Stimulated activated naive B cell treated with anti-CD40 and anti-IgM and Interleukin-4, amounts not matched to agents 10 μg/mL and 1 μg/mL and 100 μg/mL, for 72 hours (primary cell): ENCODE data around the gene MSANTD1.

ENCODE experiments used
- ATAC-seq, 2 donors: fragments of 150-1000 bp; cut with Tn5 transposase; replicated peaks; 2 replicates each; pipeline ENCODE4 v1.10.0; 2021; ENCODE audit warnings: moderate library complexity in 1 of 2
- DNase-seq: peaks from one replicate; pipeline ENCODE4 v3.0.0; 2021
- H3K27ac Mint-ChIP-seq: one replicate; pipeline ENCODE4 v1.8.0; 2022; ENCODE audit warnings: mild to moderate bottlenecking, mixed read lengths
- H3K27me3 Mint-ChIP-seq, 2 donors: one replicate each; pipeline ENCODE4 v1.8.0; 2022; ENCODE audit warnings: mixed read lengths in 2 of 2
- H3K36me3 Mint-ChIP-seq, 2 donors: one replicate each; pipeline ENCODE4 v1.8.0; 2022; ENCODE audit warnings: mixed read lengths in 2 of 2, mild to moderate bottlenecking in 1 of 2
- H3K4me1 Mint-ChIP-seq, 2 donors: one replicate each; pipeline ENCODE4 v1.8.0; 2022; ENCODE audit warnings: mixed read lengths in 2 of 2, mild to moderate bottlenecking in 1 of 2
- H3K4me3 Mint-ChIP-seq, 2 donors: one replicate each; pipeline ENCODE4 v1.8.0; 2022; ENCODE audit warnings: mild to moderate bottlenecking in 2 of 2, mixed read lengths in 2 of 2, moderate library complexity in 1 of 2
- H3K9me3 Mint-ChIP-seq, 2 donors: one replicate each; pipeline ENCODE4 v1.8.0; 2022; ENCODE audit warnings: mixed read lengths in 2 of 2, mild to moderate bottlenecking in 1 of 2

The MSANTD1 gene

GRCh38 chr4:3244002-3244401 lies 5.0 kb upstream of the MSANTD1 start:
- Mint-ChIP-seq H3K4me1 (peaks cover 4 to 10% of the 10 kb centered on the region in 2 donors), H3K27ac (peak overlapping the region; percentile 85)

GRCh38 chr4:3244747-3245146 lies 4.2 kb upstream of the MSANTD1 start:
- peaks cover 4 to 10% of the 10 kb centered on the region in 2 donors for H3K4me1 Mint-ChIP-seq
- ATAC-seq (no peak), DNase-seq (no peak)
- no peaks in the 10 kb centered on the region for H3K27me3 Mint-ChIP-seq
- peaks cover 16 to 46% of the 10 kb centered on the region in 2 donors for H3K36me3 Mint-ChIP-seq
- H3K4me3 Mint-ChIP-seq, result no peak overlapping the region
- H3K27ac Mint-ChIP-seq, result peak overlapping the region; percentile 42
- no peaks in the 10 kb centered on the region for H3K9me3 Mint-ChIP-seq

More at GRCh38 chr4:3244002-3244401, 5.0 kb upstream of the MSANTD1 start:
- Mint-ChIP-seq H3K4me3 (no peak overlapping the region), H3K36me3 (peaks cover 18 to 43% of the 10 kb centered on the region in 2 donors), H3K27me3 (no peaks in the 10 kb centered on the region), H3K9me3 (no peaks in the 10 kb centered on the region)
- peak; percentile 13 to 20 for ATAC-seq
- no peak for DNase-seq

- Mint-ChIP-seq H3K9me3 (no peaks in the 10 kb centered on the region), H3K36me3 (peaks cover 16 to 49% of the 10 kb centered on the region in 2 donors), H3K4me3 (no peak overlapping the region), H3K27ac (no peak overlapping the region), H3K27me3 (no peaks in the 10 kb centered on the region), H3K4me1 (peaks cover 4 to 13% of the 10 kb centered on the region in 2 donors)
- ATAC-seq (peak; percentile 8 to 15), DNase-seq (no peak)
Measured at GRCh38 chr4:3245676-3246075, 3.3 kb upstream of the MSANTD1 start.

GRCh38 chr4:3246458-3247398 lies 2.2 kb upstream of the MSANTD1 start:
- Mint-ChIP-seq H3K36me3 (peaks cover 13 to 41% of the 10 kb centered on the region in 2 donors), H3K4me3 (no peak overlapping the region)

GRCh38 chr4:3247399-3248177 lies 1.4 kb upstream of the MSANTD1 start:
- ATAC-seq, result no peak
- H3K36me3 Mint-ChIP-seq, result peaks cover 13 to 36% of the 10 kb centered on the region in 2 donors
- no peak overlapping the region for H3K27ac Mint-ChIP-seq
- H3K4me1 Mint-ChIP-seq, result peaks cover 12 to 16% of the 10 kb centered on the region in 2 donors
- DNase-seq, result no peak
- H3K27me3 Mint-ChIP-seq, result no peaks in the 10 kb centered on the region
- H3K9me3 Mint-ChIP-seq, result no peaks in the 10 kb centered on the region
- H3K4me3 Mint-ChIP-seq, result no peak overlapping the region

More at GRCh38 chr4:3246458-3247398, 2.2 kb upstream of the MSANTD1 start:
- DNase-seq (no peak), ATAC-seq (peak in 1 of 2 donors; percentile 23)
- peaks cover 12 to 17% of the 10 kb centered on the region in 2 donors for H3K4me1 Mint-ChIP-seq
- H3K9me3 Mint-ChIP-seq, result no peaks in the 10 kb centered on the region
- no peaks in the 10 kb centered on the region for H3K27me3 Mint-ChIP-seq
- no peak overlapping the region for H3K27ac Mint-ChIP-seq

GRCh38 chr4:3248178-3248480 lies 830 bp upstream of the MSANTD1 start:
- Mint-ChIP-seq H3K36me3 (peaks cover 15 to 32% of the 10 kb centered on the region in 2 donors), H3K9me3 (no peaks in the 10 kb centered on the region), H3K27ac (no peak overlapping the region), H3K4me1 (peaks cover 12 to 13% of the 10 kb centered on the region in 2 donors), H3K4me3 (no peak overlapping the region), H3K27me3 (no peaks in the 10 kb centered on the region)
- ATAC-seq (no peak), DNase-seq (no peak)

- DNase-seq, result no peak
- no peak overlapping the region for H3K4me3 Mint-ChIP-seq
- no peak for ATAC-seq
- peaks cover 10 to 11% of the 10 kb centered on the region in 2 donors for H3K4me1 Mint-ChIP-seq
- H3K9me3 Mint-ChIP-seq, result no peaks in the 10 kb centered on the region
- peak overlapping the region; percentile 14 for H3K27ac Mint-ChIP-seq
- H3K27me3 Mint-ChIP-seq, result no peaks in the 10 kb centered on the region
- H3K36me3 Mint-ChIP-seq, result peaks cover 23 to 34% of the 10 kb centered on the region in 2 donors
Measured at GRCh38 chr4:3249711-3250437, 915 bp downstream of the MSANTD1 start.

- Mint-ChIP-seq H3K27ac (peak overlapping the region; percentile 14), H3K4me3 (no peak overlapping the region), H3K27me3 (no peaks in the 10 kb centered on the region), H3K9me3 (no peaks in the 10 kb centered on the region), H3K36me3 (peaks cover 21 to 36% of the 10 kb centered on the region in 2 donors), H3K4me1 (peaks cover 7 to 10% of the 10 kb centered on the region in 2 donors)
- no peak for DNase-seq
- ATAC-seq, result no peak
Measured at GRCh38 chr4:3250438-3250955, 1.5 kb downstream of the MSANTD1 start.

GRCh38 chr4:3250956-3251690 lies 2.2 kb downstream of the MSANTD1 start:
- Mint-ChIP-seq H3K9me3 (no peaks in the 10 kb centered on the region), H3K4me3 (no peak overlapping the region), H3K27ac (no peak overlapping the region), H3K4me1 (peaks cover 7 to 8% of the 10 kb centered on the region in 2 donors), H3K36me3 (peaks cover 24 to 38% of the 10 kb centered on the region in 2 donors), H3K27me3 (no peaks in the 10 kb centered on the region)
- no peak for DNase-seq
- peak; percentile 64 to 75 for ATAC-seq

- H3K9me3 Mint-ChIP-seq, result no peaks in the 10 kb centered on the region
- peaks cover 31 to 46% of the 10 kb centered on the region in 2 donors for H3K36me3 Mint-ChIP-seq
- no peak for DNase-seq
- no peaks in the 10 kb centered on the region for H3K27me3 Mint-ChIP-seq
- no peak overlapping the region for H3K4me3 Mint-ChIP-seq
- H3K4me1 Mint-ChIP-seq, result peaks cover 11 to 12% of the 10 kb centered on the region in 2 donors
- no peak for ATAC-seq
- H3K27ac Mint-ChIP-seq, result no peak overlapping the region
Measured at GRCh38 chr4:3251691-3252479, 2.9 kb downstream of the MSANTD1 start.

GRCh38 chr4:3252480-3252828 lies 3.5 kb downstream of the MSANTD1 start:
- H3K27ac Mint-ChIP-seq, result no peak overlapping the region
- ATAC-seq, result no peak
- no peaks in the 10 kb centered on the region for H3K27me3 Mint-ChIP-seq
- no peak overlapping the region for H3K4me3 Mint-ChIP-seq
- peaks cover 16 to 18% of the 10 kb centered on the region in 2 donors for H3K4me1 Mint-ChIP-seq
- peaks cover 36 to 48% of the 10 kb centered on the region in 2 donors for H3K36me3 Mint-ChIP-seq
- DNase-seq, result no peak
- H3K9me3 Mint-ChIP-seq, result no peaks in the 10 kb centered on the region

- no peak for DNase-seq
- no peak for ATAC-seq
- Mint-ChIP-seq H3K4me3 (no peak overlapping the region), H3K27me3 (no peaks in the 10 kb centered on the region), H3K9me3 (no peaks in the 10 kb centered on the region), H3K36me3 (peaks cover 36 to 48% of the 10 kb centered on the region in 2 donors), H3K4me1 (peaks cover 22 to 24% of the 10 kb centered on the region in 2 donors), H3K27ac (no peak overlapping the region)
Measured at GRCh38 chr4:3252831-3253641, 4.1 kb downstream of the MSANTD1 start.
